GM19438 (cell line): ENCODE measurements around the gene NEDD9.
A peak's percentile ranks its signal among the peaks of the same experiment; 100 is the strongest.

Experiments
- ATAC-seq: cut with Tn5 transposase; IDR thresholded peaks from one replicate; pipeline ENCODE4 v1.9.1; 2021; ENCODE audit warnings: low read depth; ENCODE audit not compliant: unreplicated experiment

NEDD9 gene

GRCh38 chr6:11236915-11237314, 4.4 kb upstream of the NEDD9 start:
- no peak for ATAC-seq

GRCh38 chr6:11236076-11236750, 3.7 kb upstream of the NEDD9 start:
- no peak for ATAC-seq

DNA sequence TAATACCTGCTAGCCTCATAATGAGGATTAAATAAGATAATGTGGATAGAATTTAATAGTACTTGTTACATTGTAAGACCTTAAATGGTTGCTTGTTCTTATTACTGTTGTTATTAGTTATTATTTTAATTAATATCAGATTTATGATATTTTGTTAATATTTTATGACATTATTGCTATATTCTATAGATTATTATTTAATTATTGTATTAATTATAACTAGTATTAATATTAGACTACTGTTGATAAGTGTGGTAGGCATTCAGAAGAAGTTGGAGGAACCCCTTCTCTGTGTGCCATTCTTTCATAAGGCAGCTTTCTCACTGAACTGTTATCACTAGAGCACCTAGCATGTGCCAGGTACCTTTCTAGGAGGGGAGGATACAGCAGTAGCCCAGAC, 2.6 kb upstream of the NEDD9 start:
- ATAC-seq = no peak

DNA sequence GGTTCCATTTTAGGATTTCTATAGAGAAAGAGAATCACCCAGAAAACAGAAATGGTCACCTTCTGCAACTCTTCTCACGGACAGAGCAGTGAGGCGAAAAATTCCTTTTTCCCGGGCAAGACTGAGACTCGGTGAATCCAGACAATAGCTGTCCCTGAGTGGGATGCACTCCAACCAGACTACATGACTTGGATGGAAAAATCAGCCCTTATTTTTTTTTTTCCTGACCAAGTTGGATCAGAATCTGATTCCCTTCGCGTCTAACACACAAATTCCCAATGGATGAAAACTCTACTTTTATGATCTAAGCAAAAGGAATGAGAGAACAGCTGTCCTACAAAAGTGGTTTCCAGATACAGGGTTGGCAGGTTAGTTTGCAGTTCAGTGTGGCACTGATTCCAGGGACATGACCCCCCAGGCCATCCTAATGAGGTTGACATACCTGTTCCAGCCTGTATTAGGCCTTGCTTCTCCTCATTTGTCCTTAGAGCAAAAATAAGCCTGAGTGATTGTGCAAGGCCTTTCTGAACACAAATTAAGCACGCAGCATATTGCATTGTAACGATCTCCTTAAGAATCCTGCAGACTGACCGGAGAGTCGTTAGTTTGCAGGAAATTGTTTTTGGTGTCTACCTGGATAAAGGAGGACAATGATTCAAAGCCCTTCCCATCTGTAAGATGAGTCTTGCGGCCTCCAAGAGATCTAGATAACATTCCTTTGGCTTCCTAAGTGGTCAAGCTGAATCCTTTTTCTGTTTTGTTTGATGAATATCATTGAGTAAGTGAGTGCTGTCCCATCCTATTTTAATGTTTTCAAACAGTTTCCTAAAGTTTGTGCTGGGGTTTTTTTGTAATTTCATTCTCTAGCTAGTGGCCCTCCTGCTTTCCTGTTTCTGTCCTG, 1.5 kb upstream of the NEDD9 start:
- no peak for ATAC-seq

- peak; percentile 0 for ATAC-seq
Observed at GRCh38 chr6:11232770-11233626, 530 bp upstream of the NEDD9 start.

- peak; percentile 35 for ATAC-seq
Observed at GRCh38 chr6:11231564-11232192, 790 bp downstream of the NEDD9 start.

DNA sequence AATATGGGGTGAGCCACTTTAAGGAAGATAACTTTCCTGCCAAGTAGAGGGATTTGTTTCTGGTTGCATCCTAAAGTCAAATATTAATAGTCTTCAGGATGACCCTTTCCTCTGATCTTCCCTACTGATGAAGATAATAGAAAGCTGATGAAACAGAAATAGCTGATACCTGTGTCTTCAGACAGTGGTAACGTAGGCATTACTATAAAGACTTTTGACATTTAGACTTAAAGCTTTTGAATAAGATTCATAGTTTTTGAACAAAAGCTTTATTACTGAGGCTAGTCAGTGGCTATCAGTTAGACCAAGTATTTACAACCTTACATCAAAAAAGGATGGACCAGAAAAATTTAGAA, 1.4 kb downstream of the NEDD9 start:
- ATAC-seq = no peak

DNA sequence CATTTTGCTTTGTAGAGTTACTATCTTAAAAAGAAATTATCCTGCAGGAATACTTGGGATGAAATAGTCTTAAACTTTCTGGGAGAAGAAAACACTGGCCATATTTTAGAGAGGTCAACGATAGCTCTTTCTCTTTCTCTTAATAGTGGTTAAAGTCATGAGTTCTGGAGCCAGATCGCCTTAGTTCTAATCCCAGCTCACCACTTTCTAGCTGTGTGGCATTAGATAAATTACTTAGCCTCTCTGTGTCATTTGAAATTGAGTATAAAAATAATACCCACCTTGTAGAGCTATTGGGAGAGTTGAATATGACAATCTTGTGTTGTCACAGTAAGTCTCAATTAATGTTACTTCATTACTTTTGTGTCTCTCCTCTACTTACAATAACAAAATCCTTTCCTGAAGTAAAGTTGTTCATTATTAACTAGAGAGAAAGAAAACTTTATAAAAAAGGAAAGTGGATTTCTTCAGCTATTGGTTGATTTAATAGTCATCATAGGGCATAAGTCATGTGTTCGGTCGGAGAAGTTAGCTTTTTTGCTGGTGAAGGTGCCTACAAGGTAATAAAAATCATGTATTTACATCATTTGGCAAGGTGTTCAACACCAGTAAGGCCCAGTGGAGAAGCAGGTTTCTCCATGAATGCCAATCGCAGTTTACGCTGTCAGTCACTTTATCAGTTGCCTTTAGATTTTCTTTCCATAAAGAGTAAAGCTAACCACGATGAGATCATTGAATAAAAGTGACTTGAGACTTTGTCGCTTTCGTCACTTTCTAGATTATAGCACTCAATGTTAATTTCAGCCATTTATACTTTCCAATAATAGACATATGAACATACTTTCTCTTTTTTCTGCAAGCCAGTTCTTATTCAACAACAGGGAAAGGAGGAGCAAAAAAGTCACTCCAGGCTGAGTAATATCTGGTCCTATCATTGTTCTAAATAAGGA, 2.0 kb downstream of the NEDD9 start:
- no peak for ATAC-seq

- no peak for ATAC-seq
Observed at GRCh38 chr6:11229655-11230046, 2.8 kb downstream of the NEDD9 start.

GRCh38 chr6:11228935-11229654, 3.4 kb downstream of the NEDD9 start:
- ATAC-seq = no peak

- ATAC-seq = no peak
Observed at GRCh38 chr6:11227698-11228097, 4.8 kb downstream of the NEDD9 start.

DNA sequence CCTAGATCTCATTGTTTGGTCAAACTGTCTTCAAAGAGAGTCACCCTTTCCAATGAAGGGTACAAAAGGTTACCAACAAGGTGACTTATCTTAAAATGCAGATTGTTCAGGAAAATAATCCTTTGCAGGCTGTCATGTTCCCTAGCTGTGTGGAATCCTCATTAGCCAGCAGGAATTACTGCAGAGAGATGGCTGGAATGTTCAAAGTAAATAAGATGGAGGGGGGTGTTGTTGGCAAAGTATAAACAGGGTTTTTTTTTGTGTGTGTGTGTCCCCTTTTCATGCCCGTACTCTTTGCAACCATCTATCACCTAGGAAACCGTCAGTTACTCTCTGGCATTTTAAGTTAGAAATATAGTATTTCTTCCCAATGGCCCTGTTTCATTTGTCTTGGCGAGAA, 6.5 kb downstream of the NEDD9 start:
- ATAC-seq = no peak

GRCh38 chr6:11224966-11225463, 7.5 kb downstream of the NEDD9 start:
- ATAC-seq = no peak

- ATAC-seq = peak; percentile 63
Observed at GRCh38 chr6:11224252-11224965, 8.1 kb downstream of the NEDD9 start.

DNA sequence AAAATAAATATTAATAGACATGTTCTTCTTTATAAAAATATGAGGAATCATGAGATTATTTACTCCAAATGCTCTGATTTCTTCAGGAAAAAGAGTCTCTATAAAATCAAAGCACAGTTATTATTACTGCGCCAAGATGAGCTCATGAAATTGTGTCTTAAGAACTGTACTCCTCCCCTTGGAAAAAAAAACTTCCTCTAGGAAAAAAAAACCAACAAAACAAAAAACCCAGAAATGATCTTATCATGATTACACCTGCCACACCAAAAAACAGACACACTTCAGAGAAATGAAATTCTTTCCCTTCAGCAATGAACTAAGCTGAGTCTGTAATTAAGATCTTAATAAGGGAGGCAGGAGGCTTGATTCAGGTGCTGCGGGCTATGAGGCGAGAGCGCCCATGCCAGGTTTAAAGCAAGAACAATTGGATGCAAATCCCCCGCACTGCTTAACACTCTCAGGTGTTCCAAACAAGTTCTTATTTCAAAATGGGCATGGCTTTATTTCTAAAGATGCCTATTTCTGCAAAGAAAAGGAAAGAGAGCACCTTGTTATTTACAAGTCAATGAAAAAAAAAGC, 9.1 kb downstream of the NEDD9 start:
- ATAC-seq = no peak

DNA sequence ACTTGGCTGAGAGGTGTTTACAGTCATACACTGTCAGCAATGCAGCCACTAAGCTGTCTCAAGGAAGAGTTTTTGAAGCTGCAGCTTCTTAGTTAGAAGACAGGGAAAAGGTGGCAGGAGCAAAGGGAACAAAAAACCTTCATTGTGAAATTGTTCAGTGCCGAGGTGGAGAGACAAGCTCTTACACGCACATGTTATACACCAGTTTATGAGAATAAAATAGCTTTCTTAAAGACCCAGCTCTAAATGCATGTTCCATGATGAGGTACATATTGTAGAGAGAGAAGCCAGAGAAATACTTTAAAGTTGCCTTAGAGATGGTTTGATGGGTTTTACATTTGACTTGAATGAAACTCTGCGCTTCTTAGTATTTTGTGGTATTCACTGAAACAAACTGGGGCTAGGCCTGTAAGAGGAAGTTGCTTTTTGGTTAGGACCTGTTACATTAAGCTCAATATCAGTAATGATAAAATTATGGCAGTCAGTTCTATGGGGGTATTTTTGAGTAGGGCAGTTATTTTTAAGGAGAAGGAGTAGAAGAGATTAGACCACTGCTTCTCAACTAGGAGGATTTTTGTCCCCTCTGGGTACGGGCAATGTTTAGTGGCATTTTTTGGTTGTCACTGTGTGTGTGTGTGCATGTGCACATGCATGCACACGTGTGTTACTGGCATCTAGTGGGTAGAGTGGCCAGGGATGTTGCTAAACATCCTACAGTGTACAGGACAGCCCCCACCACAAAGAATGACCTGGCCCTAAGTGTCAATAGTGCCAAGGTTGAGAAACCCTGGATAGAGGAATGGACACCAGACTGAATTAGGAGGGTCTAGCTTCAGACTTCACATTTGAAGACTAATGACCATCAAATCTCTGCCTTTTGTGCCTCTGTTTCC, 9.8 kb downstream of the NEDD9 start:
- ATAC-seq = no peak
